ENCODE data around the gene TTC21B.
"Not testable (repeated sequence)": the region's sequence is repeated elsewhere in the genome, so short reads cannot be mapped to it uniquely, and the experiment has no call there.

Gene TTC21B

DNA sequence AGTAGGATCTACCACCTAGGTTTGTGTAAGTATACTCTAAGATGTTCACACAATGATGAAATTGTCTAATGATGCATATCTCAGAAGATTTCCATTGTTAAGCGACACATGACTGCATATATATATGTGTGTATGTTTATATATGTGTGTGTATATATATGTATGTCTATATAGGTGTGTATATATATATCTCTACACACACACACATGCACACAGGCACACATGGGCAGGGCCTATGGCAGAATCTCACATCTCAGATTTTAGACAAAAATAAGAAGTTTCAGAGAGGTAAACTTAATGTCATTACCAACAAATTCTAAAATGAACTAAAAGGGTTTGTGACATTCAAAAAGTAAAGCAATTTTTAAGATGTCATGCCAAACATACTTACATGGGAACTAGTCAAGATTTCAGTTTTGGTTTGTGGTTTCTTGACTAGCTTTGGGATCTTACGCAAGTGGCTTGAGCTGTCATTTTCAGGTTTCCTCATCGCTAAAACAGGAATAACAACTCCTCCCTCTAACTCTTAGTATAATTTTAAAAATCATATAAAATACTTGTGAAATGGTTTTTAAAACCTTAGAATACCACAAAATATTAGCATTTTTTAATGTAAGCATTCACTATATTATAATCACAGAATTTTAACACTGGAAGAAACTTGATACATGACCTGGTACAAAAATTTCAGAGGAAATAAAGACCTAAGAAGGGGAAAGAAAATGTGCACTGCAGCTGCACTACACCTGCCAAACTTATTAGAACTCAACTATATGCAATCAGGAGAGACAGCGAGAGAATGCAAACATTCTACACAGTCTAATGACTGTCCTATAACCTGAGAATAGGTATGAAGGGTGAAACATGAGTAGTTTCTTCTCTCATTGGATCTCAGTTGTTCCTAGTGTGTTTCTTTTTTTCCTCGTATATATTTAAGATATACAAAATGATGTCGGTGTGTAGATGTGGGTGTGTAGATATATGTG lies 75.7 kb downstream of the TTC21B start:
- no peak for DNase-seq

DNA sequence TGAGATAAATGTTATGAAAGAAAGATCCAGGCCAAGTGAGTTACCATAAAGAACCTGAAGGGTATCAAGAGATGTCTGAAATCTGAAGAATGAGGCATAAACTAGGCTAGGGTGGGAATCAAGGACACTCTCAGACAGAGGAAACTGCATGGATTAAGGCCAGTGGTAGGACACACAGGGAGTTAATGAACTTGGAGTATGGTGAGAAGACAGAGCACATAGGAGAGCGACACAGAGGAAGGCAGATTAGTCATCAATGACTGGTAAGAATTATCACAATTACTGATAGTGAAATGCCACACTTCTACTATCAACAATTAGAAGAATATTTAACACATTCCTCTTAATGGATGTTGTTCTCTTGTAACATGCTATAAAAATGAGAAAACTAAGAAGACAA lies 76.9 kb downstream of the TTC21B start:
- DNase-seq: no peak

DNA sequence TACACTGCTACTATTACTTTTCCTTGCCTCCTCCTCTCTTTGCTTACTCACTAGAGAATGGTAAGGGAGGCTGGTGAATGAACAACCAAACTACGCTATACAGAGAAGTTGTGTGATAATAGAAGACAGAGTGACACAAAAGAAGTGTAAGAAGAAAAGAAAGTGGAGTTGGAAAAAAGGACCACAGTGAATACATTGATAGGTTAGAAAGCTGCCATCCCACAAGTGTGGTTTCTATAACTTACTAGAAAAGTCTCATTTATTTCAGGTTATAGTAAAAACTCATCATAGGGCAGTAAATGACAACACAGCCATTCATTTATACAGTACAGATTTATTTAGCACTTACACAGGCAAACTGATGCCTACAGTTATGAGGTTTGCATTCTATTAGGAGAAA lies 77.3 kb downstream of the TTC21B start:
- DNase-seq: no peak

DNA sequence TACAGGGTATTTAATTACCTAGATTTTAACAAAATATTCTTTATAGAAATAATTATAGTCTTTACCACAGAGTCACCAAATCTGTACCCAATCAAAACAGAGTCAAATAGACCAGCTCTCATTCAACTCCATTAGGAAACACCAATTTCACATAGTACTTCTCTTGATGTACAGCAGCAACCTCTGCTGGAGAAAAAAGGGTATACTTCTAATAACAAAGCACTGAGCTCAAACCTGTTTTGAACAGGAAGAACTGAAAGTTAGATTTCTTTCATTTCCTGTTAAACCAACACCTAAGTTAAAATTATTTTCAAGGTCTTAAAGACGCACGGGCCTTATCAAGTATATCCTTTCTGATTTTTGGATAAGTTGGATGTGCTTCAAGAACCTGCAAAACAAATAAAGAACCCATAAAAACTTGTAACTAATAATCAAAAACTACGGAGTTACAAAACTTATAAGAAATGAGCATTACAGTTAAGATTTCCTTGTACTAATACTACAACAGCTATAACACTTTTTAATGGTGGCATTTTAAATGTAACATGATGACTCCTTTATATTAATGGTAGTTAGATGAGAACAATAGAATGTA lies 79.0 kb downstream of the TTC21B start:
- DNase-seq: peak; percentile 57

DNA sequence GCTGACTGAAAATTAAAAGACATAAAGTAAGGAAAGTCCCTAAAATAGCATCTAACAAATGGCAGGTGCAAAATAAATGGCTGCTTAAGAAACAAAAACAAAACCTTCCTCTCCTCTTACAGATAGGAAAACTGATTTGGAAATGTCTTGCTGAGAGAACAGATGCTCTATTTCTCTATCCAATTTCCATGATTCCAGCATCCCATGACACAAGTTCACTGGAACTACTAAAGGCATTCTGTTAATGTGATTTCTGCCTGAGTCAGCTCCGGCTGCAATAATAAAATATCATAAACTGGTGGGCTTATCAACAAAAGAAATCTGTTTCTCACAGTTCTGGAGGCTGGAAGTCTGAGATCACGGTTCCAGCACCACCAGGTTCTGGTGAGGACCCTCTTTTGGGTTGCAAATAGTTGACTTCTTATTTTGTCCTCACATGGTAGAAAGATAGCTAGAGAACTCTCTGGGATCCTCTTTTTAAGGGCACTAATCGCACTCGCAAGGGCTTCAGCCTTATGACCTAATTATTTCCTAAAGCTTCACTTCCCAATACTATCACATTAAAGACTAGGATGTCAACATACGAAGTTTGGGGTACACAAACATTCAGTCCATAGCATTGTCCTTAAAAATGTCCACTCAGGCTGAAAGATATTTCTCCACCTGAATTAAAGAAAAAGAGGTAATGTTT lies 81.3 kb downstream of the TTC21B start:
- DNase-seq: no peak

DNA sequence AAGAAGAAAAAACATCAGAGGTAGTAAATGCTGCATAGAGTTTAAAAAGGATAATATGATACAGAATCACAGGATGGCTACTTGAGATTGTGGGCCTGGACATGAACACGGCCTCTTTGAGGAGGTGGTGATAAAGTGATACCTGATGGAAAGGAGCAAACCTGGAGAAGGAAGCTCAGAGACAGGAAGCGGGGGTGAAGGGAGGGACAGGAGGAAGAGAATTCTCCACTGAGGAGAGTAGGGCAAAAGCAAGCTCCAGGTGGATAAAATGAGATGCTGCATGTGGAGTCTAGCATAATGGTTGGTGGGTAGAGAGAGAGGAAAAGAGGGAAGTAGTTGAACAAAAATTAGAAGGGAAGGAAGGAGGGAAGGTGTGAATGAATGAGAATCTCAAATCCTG lies 82.6 kb downstream of the TTC21B start:
- no peak for DNase-seq

DNA sequence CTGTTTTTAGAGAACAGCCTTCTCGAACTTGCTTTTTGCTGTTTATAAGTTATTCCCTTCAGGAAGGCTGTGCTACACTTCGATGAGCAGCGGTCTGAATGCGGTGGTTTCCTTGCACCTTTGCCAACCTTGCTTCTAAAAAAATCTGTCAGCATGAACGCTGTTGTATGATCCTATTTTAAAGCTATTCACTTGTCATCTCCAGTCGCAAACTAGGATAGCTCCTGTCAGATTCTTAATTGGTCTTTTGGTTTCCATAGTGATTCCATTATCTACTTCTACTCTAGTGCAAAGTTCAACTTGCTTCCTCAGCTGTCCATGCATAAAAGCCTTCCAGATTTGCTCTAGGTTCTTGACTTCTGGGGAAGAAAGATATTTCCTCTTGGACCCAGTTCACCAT lies 83.2 kb downstream of the TTC21B start:
- DNase-seq: no peak

DNA sequence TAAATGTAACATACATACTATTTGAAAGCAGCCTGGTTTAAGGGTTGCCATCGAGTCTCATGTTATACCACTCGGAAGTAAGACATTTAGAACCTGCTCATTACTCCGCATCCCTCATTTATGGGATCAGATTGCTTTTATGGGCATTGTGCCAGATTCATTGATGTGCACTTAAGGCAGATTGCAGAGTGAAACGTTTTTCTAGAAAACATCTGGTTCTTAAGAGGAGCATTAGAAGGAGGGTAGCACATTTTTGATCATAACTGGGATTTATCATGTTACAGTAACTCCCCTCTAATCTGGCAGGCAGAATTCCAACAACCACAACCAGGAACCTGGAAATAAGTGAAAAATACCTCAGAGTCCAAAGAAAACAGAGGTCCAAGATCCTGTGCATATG lies 85.4 kb downstream of the TTC21B start:
- peak; percentile 92 for DNase-seq

DNA sequence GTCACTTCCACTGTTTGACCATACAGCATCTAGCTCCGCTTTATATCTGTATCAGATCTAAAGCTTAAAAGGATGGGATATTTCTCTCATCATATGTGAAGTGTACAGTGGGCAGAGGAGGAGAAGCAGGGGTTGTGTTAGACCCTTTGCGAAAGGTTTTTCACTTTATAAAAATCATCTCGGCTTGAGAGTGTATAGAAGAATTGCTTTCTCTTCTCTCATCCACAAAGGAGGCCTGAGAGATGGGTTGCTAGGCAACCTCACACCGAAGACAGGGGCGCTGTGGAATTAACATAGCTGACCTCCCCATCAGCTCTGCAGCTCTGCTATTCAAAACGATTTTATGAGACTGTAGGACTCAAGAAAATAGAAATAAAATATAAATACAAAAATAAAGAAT lies 89.3 kb downstream of the TTC21B start:
- DNase-seq: no peak

DNA sequence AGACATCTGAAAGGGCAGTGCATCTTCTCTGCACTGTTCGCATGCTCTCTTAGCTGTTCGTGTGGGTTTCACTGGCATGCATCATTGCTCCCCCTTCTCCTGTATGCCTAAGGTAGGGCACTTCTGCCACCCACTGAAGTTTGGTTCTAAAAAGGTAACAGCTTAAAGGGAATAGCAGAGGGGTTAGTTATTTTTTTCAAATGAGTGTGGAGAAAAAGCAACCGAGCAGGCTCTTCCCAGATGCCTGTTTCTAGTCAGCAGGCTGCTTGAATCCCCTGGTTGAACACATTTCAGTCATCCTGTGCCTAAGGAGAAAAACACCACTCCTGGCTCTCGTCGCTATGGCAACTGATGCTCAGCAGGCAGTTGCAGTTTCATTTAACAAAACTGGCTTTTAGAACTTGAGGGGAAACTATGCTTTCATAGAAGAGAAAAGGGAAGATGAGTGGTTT lies 89.7 kb downstream of the TTC21B start:
- no peak for DNase-seq

DNA sequence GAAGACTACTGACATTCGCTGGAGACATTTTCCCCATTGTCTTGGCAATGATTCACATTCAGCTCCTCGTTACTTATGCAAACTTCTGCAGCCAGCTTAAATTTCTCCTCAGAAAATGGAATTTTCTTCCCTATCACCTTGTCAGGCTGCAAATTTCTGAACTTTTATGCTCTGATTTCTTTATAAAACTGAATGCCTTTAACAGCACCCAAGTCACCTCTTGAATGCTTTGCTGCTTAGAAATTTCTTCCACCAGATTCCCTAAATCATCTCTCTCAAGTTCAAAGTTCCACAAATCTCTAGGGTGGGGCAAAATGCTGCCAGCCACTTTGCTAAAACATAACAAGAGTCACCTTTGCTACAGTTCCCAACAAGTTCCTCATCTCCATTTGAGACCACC lies 92.5 kb downstream of the TTC21B start:
- not testable (repeated sequence) for DNase-seq

DNA sequence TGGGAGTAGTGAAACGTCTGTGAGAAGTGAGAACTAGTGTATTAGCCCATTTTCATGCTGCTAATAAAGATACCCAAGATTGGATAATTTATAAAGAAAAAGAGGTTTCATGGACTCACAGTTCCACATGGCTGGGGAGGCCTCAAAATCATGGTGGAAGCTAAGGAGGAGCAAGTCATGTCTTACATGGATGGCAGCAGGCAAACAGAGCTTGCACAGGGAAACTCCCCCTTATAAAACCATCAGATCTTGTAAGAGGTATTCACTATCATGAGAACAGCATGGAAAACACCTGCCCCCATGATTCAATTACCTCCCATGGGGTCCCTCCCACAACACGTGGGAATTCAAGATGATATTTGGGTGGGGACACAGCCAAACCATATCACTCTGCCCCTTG lies 93.9 kb downstream of the TTC21B start:
- DNase-seq: not testable (repeated sequence)

DNA sequence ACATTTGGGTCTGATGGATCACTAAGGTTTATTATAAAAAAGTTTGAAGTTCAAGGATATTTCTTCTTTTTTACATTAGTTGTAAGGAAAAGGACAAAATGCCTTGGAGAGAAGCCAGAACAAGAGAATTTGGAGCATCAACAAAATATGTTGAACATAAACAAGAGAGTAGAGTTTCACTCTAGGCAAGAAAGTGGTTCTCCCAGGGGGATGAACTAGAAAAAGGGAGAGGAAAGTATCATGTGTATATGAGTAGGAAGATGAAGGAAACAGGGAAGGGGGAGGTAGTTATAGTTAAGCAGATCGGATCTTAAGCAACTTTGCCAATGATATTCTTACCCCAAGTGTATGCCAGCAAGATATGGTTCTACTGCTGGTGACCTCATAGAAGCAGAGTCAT lies 95.7 kb downstream of the TTC21B start:
- DNase-seq: peak; percentile 71

DNA sequence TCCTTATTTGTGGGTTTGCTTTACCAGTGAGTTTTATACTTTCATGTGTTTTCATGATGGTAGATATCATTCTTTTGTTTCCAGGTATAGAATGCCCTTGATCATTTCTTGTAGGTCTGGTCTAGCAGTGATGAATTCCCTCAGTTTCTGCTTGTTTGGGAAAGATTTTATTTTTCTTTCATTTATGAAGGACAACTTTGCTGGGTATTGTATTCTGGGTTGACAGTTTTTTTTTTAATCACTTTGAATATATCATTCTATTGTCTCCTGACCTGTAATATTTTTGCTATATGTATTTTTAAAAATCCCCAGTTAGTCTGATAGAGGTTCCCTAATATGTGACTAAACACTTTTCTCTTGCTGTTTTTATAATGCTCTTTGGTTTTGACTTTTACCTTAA lies 101.2 kb downstream of the TTC21B start:
- DNase-seq: no peak

DNA sequence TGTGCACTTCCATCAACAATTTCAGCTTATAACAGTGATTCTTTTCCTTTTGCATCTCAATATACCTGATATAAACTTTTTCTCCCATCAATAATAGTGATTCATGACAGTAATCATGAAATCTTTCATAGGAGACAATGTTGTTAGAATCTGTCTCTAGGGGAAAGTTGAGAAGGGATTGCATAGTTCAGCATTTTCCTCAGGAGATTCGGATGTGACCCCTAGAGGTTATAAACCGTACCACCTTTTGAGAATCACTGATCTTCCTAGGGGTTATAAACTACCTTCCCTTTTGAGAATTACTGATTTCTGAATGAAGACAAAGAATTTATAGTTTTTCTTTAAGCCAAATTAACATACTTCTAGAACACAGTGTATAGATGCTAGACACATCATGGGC lies 106.6 kb downstream of the TTC21B start:
- no peak for DNase-seq

DNA sequence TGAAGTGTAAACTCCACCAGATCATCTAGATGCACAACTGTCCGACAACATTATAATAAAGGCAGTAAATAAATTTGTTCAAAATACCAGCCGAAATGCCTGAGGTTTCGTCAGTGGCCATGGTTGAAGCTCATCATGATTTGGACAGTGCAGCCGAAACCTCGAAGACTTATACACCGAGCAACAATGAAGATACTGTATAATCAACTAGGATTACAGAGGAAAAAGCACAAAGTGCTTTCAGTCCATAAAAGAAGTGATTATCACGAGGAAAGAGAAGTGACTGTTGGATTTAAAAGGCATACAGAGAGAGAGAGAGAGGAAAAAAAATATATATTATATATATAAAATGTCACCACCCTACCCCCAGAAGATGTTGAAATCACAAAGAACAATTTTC lies 107.5 kb downstream of the TTC21B start:
- DNase-seq: no peak

DNA sequence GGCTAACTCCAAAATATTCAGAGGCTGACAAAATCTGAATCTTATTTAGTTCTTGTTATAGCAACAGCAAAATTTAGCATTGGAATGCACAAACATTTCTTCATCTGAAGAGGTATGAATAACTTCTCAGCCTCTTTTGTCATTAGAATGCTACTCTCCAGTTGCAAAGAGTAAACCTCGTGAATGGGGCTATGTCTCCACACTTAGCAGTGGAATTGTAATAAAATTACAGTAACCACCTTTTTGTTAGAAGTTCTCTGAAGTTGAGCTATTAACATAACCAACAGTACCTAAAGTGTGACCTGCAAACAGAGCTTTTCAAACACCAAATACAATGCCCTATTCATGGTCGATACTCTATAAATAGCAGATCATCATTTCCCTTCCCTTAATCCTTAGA lies 109.4 kb downstream of the TTC21B start:
- DNase-seq: no peak

DNA sequence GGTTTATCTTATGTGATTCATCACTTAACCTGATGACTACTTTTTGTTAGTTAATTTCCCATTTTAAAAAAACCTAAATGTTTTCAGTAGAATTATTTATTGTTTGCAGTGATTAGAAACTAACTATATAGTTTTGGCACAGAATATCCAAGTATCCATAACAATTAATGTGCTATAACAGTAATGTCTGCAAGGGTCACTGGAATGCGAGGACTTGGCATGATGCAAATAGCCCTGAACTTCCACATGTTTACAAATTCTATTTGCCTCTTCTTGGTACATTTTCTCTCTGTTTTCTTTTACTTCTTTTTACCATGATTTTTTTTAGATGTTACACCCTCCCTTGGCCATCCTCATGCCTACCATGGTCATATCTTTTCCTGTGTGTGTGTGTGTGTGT lies 110.2 kb downstream of the TTC21B start:
- DNase-seq: no peak

DNA sequence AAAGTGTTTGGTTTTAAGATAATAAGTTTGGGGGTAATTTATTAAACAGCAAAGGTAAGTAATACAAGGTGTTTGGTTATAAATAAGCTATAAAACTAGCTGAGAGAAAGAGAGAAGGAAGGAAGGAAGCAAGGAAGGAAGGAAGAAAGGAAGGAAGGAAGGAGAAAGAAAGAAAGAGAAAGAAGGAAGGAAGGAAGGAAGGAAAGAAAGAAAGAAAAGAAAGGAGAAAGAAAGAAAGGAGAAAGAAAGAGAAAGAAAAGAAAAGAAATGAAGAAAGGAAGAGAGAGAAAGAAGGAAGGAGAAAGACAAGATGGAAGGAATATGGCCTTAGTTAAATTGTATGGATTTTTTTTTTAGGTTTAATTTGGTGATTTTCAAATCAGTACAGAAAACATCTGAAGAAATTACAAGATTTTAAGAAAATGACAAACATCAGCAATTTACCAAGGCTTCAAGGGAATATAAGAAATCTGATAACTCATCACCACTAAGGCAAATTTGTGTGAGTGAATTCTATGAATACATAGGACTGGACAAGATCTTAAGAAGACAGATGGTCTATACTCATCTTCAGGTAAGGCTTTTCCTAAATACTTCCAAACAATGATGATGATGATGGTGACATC lies 113.1 kb downstream of the TTC21B start:
- no peak for DNase-seq

DNA sequence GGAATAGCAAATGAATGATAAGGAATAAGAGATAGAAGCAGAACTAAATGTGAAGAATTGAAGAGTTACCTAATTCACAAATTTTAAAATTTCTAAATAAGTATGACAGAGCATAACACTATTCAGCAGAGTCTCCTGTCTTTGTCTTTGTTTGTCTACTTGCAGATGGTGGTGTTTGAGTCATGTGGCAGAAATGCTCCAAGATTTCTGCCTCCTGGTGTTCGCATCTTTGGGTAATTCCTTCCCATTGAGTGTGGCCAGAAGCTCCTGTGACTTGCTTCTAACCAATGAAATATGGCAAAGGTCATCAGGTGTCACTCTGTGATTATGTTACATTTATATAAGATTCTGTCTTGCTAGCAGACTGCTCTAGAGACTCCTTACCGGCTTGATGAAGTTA lies 114.0 kb downstream of the TTC21B start:
- no peak for DNase-seq

DNA sequence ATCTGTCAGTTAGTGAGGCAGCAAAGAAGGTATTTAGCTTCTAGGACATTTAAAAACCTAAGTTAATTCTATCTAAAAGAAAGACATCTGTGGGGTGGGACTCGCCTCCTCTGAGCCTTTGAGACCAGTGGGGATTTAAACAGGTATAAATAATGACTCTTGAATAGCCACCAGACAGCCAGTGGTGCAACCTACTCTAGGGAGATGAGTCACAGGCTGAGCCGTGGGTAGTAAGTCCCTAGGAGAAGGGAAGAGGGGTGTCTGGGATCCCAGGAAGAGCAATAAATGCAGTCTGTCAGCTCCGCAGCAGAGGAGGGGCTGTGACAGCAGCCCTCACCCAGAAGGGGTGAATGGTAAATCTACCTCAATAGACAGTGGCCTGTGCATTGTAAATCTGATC lies 116.5 kb downstream of the TTC21B start:
- DNase-seq: no peak

DNA sequence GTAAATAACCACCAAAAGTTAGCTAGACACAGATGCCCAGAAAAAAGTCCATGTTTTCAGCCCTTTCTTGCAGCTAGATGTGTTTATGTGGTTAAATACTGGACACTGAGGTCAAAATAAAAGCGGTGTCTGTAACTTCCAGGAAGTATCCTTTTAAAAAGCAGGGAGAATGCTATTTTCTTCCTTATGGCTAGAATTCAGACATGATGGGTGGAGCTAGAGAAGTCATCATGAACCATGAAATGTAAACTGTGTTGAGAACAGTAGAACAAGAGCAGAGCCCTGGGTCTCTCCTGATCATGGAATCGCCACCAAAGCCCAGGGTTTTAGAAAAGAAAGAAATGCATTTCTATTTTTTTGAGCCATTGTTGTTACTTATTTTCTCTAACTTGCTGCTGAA lies 118.2 kb downstream of the TTC21B start:
- DNase-seq: no peak

DNA sequence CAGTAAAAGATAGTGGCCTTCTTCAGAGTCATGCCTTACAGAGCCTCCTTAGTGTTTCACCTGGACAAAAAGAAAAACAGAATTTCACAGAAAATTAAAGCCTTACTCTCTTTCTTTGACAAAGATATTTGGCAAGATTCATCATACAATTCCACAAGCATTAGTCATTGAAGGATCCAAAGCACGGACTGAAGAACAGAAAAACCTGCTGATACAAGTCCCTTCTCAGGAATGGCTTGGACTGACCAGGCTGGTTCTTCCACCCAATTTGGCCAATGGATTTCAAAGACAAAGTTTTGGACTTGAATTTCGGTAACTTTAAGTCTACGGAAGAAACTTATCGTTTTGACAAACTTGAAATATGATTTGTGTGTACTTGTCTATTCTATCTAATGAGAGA lies 120.4 kb downstream of the TTC21B start:
- DNase-seq: no peak

DNA sequence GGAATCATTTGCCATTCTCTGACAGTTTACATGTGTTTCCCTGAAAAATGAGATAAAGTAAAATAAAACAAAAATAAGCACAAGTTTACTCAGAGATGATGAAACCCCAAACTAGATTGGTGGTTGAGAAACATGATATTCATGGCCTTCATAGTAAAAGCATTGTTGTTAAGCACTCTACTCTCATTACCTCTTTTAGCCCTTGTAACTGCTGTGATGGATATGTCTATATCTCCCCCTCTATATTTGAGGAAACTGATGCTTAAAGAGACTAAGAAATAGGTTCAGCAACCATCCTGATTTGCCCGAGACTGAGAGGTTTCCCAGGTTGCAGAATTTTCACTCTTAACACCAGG lies 125.7 kb downstream of the TTC21B start:
- DNase-seq: no peak
